ENCODE results near the gene CYP27B1.

- no peak for TF ChIP-seq POLR2A (IDR thresholded peaks at IDR 0.05)
- TF ChIP-seq CTCF (IDR thresholded peaks at IDR 0.05) = no peak
Observed at GRCh38 chr12:57760347-57760982, 6.4 kb downstream of the CYP27B1 start.

All from uterus (tissue), 2 donors.